22Rv1 (cell line): ENCODE measurements around the gene INAFM2.

ENCODE experiments used
- CTCF ChIP-seq: fragments of 450-650 bp; IDR thresholded peaks from 2 replicates; pipeline ENCODE4 v1.5.1; 2017; ENCODE audit warnings: mild to moderate bottlenecking
- ZFX ChIP-seq: fragments of 450-650 bp; IDR thresholded peaks from 2 replicates; pipeline ENCODE4 v1.6.1; 2017; ENCODE audit warnings: antibody characterized with exemption, borderline replicate concordance

- no peak for TF ChIP-seq CTCF
- TF ChIP-seq ZFX, result no peak
These were observed 18.2 kb upstream of the INAFM2 start for GRCh38 chr15:40305281-40305680.
